Measurements from ENCODE around the gene BRWD1.

DNA sequence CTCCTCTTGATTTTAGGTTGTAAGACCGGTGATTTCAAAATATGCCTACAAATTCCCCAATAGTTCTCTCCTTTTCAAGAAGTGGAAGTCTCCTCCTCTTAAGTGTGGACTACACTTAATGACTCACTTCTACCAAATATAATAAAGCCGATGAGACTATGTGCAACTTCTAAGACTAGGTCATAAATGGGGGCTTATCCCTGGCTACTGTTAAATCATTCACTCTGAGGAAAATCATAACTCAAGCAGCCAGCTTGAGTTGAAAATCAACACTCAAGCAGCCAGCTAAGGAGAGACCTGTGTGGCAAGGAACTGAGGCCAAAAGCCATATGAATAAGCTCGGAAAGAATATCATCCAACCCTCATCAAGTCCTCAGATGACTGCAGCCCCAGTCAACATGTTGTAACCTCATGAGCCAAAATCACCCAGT is 80.6 kb downstream of the BRWD1 start:
- TF ChIP-seq, protein P1, sequence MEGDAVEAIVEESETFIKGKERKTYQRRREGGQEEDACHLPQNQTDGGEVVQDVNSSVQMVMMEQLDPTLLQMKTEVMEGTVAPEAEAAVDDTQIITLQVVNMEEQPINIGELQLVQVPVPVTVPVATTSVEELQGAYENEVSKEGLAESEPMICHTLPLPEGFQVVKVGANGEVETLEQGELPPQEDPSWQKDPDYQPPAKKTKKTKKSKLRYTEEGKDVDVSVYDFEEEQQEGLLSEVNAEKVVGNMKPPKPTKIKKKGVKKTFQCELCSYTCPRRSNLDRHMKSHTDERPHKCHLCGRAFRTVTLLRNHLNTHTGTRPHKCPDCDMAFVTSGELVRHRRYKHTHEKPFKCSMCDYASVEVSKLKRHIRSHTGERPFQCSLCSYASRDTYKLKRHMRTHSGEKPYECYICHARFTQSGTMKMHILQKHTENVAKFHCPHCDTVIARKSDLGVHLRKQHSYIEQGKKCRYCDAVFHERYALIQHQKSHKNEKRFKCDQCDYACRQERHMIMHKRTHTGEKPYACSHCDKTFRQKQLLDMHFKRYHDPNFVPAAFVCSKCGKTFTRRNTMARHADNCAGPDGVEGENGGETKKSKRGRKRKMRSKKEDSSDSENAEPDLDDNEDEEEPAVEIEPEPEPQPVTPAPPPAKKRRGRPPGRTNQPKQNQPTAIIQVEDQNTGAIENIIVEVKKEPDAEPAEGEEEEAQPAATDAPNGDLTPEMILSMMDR (IDR thresholded peaks at IDR 0.05): no peak
- TF ChIP-seq POLR2A (IDR thresholded peaks at IDR 0.05) (no peak), POLR2AphosphoS5 (IDR thresholded peaks at IDR 0.05) (no peak)

Data from transverse colon (tissue), 4 donors.